T-helper 9 cell (primary cell): Measurements from ENCODE around the gene POLR3C.
A peak's percentile ranks its signal among the peaks of the same experiment; 100 is the strongest.

Source experiments
- DNase-seq: peaks from one replicate; pipeline ENCODE4 v3.0.0-alpha.2; 2020

Gene POLR3C

DNA sequence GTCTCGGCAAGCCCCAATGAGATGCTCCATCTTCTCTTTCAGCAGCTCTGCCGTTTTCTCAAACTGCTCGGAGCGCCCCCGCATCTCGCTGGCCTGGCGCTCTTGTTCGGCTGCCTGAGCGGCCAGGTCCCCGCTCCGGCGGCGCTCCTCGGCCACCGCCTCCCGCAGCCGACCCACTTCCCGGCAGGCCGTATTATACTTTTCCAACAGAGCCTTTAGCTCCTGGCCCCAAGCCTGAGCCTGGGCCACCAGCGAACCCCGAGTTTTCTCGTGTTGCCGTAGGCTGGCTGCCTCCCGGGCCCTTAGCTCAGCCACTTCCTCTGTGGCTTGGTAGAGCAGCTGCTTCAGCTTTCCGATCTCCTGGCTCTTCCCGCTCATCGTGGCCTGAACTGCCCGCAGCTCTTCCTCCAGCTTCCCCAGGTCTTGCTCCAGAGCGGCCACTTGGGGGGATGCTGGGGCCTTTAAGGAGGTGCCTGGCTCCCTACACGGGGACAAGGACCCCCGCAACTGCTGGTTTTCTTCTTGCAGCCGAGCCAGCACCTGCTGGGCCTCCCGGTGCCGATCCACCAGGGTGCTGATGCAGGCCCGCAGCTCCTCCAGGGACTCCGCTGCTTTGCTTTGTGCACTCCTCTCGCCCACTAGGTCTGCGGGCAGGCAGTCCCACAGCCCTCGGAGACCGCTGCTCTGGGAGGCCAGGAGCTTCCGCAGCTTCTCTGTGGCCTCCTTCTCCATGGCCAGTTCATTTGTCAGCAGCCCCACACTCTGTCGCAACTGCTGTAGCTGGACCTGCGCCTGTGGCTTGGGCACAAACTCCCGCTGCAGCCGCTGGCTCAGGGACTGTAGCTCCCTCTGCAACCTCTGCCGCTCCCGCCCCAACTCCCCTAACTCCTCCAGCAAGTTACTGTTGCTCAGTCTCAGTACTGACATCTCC lies 48.3 kb downstream of the POLR3C start:
- DNase-seq, result peak; percentile 12

DNA sequence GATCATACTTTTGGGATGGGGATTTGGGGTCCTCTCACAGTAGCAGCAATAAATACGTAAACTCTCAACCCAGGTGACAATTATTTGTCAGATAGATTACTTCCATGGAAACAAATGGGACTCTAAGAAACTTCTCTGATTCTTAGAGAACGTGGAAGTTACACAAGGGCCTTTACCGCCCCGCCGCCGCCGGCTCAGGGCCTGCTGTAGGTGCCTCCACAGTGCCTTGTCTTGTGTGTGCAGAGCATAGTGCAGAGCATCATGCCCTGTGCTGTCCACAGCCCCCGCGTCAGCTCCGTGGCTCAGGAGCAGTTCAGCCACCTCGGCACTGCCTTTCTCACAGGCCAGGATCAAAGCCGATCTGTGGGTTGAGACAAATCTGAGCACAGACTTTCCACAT lies 50.6 kb downstream of the POLR3C start:
- no peak for DNase-seq

DNA sequence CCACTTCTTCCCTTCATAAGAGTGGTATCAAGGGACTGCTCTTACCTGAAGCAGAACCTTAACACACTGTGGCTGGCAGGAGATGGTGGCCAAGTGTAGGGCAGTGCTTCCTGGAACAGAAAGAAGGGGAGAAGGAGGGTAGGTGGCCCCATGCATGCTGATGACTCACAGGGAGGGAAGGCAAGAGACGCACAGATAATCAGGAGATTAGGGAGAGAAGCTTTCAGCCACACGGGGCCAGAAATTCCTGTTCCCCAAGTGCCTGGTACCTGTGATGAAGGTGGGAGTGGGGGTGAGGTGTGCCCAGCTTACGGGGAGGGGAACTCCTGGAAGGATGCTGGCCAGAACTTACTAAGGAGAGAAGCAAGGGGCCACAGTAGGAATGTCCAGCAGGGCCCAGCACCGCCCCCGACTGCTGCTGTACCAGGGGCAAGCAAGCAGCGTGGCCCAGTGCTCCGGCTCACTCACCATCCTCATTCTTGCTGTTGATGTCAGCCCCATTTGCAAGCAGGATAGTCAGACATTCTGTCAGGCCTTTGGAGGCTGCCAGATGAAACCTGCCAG lies 54.0 kb downstream of the POLR3C start:
- DNase-seq, result no peak

DNA sequence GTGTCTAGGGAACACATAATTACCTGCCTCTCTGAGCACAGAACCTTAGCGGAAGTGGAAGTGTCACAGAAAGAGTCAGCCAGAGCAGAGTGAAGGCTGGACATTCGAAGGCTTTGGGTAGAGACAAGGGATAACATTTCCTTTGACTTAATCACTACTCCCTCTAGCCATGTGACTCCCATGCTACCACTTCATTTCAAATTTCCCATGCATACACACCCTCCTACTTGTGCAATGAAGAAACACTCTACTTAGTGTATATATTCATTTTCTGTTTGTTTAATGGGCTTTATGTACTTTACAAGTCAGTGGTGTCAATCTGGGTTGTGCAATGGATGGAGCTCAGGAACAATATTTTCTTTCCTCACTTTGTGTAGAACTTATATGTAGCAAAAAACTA lies 54.7 kb downstream of the POLR3C start:
- no peak for DNase-seq

DNA sequence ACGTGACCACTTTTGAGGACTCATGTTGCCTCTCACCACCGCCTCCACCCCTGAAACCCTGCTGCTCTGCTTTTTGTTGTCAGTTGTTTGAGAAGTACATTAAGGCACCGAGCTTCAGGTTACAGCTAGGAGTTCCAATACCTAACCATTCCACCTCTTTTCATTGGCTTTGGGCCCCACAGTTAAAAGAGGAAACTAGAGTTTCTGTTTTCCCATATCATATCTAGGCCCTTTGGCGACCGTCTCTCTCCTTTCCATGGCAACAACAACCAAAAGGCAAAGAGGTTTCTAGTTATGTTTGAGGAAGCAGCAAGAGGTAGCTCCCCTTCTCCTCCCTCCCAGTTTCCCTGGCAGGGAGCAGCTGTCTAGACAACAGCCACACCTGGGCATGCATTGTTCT lies 55.8 kb downstream of the POLR3C start:
- no peak for DNase-seq

DNA sequence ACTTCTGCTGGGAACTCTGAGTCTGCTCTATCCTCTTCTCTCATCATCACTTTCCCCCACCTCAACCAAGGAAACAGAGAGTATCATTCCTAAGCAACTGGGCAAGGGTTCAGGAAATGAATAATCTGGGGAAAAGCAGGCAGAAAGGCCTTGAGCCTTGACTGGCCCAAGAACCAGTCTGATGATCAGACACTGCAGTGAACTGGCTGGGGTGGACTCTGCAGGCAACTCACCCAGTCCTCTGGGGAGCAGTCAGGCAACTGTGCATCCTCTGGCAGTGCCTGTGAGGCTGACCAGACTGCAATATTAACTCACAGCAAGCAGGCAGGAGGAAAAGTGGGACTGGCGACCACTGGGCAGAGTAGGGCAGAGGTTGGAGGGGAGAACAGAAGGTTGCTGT lies 60.7 kb downstream of the POLR3C start:
- DNase-seq, result no peak

DNA sequence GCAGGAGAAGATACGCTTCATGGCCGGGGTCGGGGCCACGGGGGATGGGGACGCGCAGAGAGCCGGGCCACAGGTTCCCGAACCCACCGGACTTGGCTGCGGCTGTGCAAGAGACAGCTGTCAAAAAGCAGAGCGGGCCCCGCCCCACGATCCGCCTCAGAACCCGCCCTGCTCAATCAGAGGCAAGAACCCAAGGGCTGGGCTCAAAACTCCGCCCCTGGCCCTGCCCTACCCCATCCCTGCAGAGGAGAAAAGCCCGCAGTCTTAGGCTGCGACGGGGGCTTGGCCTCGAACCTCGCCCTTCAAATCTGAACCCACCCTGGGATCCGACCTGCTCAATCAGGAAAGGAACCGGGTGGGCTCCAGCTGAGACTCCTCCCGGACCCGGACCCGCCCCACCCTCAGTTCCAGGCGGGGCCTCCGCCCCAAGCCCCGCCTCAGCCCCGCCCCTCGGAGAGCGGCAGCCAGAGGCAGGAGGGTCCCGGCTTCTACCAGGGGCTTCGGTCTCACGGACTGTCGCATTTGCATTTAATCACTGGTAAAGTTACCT lies 61.8 kb downstream of the POLR3C start, which contains the start of gene ANKRD35:
TSS of gene ANKRD35 (minus strand) at position 129 of the 550 bp plus-strand sequence. CDS start at position 21, 108 bp downstream.
- DNase-seq, result peak; percentile 79

DNA sequence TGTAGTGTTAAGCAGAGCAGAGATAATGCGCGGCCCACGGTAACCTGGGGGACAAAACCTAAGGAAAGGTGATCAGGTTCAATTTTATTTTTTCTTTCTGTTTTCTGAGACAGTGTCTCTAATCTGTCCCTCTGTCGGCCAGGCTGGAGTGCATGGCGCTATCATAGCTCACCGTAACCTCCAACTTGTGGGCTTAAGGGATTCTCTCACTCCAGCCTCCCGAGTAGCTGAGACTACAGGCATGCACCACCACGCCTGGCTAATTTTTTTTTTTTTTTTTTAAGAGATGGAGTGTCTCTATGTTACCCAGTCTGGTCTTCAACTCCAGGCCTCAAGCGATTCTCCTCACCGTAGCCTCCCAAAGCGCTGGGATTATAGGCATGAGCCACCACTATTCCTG lies 62.4 kb downstream of the POLR3C start:
- DNase-seq, result no peak

DNA sequence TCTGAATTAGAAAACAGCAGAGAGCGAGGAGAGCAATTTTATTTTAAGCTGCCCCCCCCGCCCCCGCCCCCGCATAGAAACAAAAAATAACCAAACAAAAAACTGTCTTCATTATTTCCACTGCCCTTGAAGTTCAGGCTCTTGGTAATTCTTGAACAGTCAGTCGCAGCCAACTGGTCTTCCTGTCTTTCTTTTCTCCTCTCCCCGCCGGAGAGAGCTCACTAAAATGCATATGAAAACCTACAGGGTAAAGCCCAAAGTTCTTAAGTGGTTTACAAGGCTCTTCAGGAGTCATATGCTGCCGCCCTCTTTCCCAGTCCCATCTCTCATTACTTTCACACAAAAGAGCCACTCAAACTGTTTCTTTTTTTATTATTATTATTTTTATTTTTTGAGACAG lies 62.8 kb downstream of the POLR3C start:
- no peak for DNase-seq

DNA sequence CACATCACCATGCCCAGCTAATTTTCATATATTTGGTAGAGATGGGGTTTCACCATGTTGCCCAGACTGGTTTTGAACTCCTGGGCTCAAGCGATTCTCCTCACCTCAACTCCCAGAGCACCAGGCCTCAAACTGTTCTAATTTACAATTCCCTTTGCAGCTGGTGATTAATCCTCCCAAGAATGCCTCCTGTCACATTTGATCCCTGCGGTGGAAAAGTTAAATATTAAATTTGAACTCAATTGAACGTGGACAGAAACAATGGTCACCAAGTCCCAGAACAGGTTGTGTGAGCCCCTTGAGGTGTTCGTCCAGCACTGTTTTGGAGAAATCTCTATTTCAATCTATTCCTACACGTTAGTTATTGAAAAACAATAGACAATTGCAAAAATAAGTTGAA lies 63.6 kb downstream of the POLR3C start:
- no peak for DNase-seq

DNA sequence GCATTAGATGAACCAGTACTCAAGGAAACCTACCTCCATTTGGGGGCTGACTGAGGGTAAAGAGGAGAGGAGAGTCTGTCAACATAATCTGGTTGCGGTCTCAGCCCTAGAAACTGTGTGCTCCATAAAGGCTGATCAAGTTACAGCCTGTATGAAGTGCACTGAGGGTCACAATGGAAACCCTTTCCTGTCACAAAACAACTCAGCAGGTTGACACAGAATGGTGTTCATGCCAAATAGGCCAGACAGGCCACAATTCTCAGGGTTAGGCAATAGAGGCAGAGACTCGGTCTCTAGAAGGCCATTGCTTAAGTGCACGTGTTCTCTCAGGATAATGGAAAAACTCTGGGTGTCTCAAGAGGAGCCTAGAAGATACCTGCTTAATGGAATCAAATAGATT lies 65.7 kb downstream of the POLR3C start:
- DNase-seq, result no peak

DNA sequence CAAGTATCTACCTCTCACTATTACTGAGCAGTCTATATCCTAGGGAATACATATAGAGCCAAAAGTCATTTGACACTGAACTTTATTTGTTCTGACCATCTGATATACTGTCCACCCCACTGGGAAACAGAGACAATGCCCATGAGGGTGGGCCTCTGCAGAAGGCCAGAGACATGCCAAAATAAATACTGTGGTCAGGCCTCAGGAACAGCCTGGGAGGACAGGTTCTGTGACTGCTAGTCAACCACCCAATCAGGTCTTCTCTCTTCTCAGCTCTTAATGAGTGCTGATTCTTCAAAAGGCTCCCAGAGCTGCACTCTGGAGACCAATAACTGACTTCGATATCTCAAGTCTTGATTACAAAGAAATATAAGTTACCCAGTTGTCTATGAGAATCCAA lies 67.1 kb downstream of the POLR3C start:
- DNase-seq, result no peak

DNA sequence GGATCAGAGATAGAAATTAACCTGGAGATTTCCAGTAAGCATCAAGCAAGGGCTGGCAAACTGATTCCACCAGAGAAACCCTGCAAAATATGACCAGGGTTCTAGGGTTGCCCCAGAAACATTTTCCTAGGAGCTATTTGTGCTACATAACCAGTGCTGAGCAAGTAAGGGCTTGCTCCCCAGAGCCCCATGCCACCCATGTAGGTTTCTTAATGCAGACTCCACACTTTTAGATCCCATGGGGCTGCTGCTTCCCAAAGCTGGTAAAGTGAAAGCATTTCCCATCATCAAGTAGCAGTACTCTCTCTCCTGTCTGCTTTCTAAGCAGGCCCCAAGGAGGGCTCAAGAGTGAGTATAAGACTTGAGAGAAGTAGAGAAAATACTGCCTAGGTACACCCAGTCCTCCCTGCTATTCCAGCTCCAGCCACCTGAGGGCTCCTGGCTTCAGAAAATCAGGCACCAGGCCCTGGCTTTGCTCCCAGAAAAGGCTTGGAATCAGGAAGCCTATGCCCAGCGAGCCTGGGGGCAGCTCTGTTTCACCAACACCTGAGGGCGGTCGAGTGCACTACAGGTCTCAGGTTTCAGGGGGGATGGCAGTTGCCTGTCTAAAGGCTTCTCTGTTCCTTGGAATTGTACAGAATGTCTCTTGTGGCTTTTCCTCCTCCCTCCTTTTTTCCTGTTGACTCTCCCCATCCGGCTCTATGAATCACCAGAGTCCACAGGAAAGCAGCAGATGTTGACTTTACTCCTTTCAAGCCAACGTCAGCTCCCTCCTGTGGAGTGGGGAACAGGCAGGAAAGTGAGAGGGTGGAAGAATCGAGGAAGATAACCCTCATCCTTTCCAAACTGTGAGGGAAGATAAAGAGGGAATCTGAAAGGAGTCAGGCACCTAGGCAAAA lies 67.8 kb downstream of the POLR3C start:
- peak; percentile 39 for DNase-seq

DNA sequence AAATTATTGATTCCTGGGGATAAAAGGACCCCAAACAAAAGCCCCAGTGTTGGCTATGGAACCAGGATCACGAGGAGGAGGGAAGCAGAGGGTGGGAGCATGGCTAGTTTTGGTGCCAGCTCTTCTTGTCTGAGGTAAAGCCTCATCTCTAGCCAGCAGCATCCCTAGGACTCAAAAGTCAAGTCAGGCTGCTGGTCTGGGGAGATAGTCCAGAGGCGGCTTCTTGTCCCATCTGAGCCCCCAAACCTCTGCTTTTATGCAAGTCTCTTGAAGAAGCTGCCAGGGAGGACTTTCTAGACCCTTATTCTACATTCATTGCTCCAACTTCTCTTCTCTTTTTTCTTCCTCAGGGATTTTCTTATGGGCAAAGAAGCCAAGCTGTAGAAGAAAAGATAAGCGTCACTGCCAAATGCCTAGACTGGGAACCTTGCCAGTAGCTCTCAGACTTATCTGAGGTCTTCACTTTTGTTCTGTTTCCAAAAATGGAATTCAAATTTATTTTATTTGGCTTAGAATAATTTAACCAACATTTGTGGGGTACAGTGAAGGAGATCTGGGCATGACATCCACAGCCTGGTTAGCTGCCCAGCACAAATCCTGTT lies 68.6 kb downstream of the POLR3C start:
- no peak for DNase-seq

DNA sequence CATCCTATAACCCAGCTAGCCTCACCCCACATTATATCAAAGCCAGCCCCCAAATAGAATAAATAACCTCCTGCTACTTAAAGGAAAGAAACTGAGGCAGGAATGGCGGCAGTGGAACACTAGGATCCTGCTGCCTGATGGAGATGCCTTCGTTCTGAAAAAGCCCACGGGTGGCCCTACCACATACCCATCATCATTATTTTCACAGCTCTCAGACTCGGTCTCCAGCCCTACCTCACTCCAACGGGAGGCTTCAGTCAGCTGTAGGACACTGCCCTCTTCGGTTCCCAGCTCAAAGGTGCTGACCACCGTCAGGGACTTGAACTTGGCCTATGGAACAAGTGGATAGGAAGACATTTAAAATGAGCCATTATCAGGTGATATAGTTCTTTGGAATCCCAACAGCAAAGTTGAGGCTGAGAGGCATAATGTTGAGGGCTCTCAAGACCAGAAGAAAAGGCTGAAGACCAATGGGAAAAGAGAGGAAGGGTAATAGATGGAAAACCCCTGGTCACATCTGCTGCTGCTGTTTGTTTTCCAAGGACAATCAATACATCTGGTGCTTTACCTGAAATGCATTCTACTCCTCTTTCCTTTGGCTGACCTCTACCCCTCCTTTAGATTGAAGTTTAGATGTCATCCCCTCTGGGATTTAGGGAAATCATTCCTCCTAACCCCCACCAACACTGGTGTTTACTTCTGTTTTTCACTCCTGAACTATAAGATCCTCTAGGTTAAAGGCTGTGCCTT lies 69.5 kb downstream of the POLR3C start:
- no peak for DNase-seq
